Right forelimb (tissue), 1 donor: ENCODE data around the gene SNAI3.

ENCODE experiments used
- DNase-seq: peaks from one replicate; pipeline ENCODE4 v3.0.0-alpha.2; 2018

The SNAI3 gene

GRCh38 chr16:88703486-88704309, 17.4 kb upstream of the SNAI3 start:
- no peak for DNase-seq

GRCh38 chr16:88702371-88703210, 16.3 kb upstream of the SNAI3 start:
- no peak for DNase-seq

DNA sequence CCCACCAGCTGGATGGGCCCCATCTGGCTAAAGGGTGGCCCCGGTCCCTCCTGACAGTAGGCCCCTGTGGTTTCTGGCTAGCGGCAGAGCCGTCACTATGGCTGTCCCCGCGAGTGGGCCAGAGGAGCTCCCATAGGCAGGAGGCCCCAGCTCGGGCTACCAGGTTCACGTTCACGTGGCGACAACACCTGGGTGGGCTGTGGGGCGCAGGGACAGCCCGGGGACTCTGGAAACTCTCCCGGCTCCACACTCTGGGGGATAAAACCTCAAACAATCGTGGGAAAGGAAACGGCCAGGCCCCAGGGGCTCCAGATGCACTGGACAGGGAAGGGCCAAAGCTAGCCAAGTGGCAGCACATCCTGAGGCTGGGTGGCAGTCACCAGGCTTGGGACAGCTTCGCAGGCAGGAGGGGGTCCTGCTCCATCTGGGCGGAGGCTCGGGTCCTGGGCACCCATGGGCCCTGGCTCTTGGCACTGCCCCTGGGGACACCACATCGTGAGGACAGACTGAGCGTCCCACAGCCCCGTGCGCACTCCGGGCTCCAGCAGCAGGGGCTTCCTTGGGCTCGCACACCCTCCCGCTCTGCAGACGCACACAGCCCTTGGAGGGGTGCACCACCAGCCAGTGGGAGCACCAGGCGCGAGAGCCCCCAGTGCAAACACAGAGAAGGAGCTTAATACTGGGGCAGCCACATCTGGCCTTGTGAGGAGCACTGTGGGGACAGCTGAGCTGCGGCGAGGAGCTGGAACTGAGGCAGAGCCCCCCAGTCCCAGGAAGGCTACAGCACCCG, 15.5 kb upstream of the SNAI3 start:
- no peak for DNase-seq

DNA sequence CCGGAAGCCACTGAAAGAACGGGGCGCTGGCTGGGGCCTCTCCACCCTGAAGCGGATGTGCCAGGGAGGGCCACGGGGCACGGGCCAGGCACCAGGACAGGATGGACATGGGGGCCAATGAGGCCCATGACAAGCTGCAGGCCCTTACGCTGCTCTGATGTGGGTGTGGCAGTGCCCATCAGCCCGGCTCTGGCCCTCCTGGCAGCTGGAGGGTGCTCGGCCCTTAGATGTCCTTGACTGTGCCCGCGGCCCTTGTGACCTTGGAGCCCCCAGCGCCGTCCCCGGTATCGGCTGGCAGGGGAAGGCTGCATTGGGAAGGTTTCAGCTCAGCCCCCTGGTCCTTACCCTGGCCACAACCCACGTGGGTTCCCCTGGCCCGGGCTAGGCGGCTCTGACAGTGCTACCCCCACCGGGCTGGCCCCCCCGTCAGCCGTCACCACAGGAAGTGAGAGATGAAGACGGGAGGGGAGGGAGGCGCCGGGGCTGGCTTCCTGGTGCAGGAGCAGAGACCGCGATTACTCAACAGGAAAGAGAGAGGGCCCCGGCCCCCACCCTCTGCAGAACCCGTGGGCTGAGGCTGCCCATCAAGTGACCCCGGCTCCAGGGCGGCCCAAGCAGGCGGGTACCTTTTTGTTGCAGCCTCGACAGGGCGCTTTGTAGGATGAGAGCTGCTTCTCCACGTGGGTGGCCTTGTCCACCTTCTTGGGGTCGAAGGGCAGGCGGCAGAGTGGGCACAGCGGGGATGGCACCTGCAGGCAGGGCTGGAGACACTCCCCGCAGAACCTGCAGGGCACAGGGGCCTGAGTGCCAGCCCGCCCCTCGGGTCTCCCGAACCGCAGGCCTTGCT, 14.6 kb upstream of the SNAI3 start:
- DNase-seq: peak; percentile 58

- no peak for DNase-seq
These were observed 14.0 kb upstream of the SNAI3 start for GRCh38 chr16:88700322-88700635.

DNA sequence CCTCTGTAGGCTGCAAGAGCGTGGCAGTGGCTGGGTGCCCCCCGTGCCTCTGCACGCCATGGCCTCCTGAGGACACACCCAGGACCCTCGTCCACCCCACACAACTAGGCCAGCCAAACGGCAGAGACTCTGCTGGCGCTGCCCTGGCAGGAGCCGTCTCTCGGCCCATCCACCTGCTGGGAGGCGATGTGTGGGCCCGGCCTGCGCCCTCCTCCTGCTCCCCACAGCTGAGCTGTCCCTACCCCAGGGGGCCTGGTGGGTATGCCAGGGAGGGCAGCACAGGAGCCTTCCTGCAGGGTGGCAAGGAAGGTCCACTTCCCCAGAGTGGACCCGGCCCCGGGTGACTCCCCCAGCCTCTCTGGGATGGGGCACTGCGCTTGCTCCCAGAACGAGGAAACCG, 12.9 kb upstream of the SNAI3 start:
- DNase-seq: no peak

DNA sequence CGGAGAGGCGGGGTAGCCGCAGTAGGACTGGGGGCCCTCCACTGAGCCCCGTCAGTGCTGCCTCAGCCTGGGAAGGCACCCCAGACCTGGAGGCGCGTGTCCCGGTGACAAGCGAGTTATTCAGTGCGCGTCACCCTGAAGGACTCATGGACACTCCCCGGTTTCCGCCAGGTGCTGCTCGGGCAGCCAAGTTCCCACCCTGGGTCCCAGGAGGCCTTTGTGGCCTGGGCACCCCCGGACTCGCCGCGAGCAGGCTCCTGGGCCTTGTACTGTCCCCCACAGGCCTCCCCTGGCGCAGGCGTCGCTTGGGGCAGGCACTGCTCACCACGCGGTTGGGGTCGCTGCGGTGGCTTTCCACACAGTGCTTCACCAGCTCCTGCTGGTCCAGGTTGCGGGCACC, 12.3 kb upstream of the SNAI3 start:
- DNase-seq: no peak

- no peak for DNase-seq
These were observed 11.7 kb upstream of the SNAI3 start for GRCh38 chr16:88697831-88698615.

DNA sequence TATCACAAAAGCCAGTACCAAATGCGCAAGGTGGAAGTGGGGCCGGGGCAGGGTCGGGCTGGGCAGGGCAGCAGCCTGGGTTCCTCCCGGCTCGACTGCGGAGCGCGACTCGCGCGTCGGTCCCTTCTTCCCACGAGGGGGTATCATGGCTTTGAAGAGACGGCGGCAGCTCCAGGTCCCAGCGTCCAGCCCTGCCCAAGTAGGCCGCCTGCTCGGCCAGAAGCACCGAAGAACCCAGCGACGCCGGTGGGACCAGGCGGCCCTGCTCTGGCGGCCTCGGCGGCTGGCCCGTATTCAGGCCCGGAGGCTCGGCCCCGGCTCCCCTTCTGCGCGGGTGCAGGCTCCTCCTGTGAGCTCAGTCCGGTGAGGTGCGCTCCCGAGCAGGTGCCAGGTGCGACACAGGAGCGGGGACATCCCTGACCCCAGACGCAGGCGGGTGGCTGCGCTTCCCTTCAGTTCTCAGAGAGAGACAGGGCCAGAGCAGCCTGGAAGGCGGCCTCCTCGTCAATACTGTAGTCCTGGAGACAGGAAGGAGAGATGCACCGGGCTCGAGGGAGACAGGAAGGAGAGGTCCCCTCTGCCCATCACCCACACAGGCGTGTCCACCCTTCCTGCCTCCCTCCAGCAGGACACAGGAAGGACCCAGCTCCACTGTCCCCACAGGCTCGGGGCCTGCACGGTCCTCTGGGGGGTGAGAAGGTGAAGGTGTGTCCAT, 11.0 kb upstream of the SNAI3 start:
- no peak for DNase-seq

GRCh38 chr16:88696441-88696840, 10.1 kb upstream of the SNAI3 start:
- no peak for DNase-seq

DNA sequence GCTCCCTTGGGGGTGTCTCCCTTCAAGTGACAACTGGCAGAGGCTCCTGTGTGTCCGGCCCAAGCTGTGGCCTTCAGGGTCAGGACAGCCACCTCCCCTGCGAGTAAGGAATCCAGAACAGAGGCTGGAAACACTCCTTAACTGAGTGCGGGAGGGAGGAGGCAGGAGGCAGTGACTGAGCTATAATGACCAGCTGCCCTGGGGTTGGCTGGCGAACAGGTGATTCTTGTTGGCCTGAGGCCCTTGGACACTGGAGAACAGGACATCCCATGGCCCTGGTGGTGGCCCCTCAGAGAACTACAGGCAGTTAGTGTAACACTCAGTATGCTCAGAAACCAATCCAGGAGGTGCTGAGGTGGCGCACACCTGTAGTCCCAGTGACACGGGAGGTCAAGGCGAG, 9.4 kb upstream of the SNAI3 start:
- DNase-seq: no peak

DNA sequence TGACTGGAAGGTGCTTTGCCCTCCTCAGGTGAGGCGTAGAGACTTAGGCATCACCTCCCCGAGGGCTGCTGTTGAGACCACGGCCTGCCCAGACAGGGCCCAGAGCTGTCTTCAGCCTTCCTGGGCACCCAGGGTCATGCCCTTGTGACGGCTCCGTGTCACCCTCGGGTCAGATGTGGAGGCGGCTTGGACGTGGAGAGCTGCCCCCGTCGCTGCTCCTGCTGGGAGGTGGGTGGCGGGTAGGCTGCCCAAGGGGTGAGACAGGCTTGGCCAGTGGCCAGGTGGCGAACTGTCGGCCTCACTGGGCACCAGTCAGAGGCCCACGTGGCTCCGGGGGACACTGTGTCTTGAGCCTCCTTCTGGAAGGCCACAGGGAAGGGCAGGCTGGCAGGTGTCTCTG, 8.9 kb upstream of the SNAI3 start:
- no peak for DNase-seq

DNA sequence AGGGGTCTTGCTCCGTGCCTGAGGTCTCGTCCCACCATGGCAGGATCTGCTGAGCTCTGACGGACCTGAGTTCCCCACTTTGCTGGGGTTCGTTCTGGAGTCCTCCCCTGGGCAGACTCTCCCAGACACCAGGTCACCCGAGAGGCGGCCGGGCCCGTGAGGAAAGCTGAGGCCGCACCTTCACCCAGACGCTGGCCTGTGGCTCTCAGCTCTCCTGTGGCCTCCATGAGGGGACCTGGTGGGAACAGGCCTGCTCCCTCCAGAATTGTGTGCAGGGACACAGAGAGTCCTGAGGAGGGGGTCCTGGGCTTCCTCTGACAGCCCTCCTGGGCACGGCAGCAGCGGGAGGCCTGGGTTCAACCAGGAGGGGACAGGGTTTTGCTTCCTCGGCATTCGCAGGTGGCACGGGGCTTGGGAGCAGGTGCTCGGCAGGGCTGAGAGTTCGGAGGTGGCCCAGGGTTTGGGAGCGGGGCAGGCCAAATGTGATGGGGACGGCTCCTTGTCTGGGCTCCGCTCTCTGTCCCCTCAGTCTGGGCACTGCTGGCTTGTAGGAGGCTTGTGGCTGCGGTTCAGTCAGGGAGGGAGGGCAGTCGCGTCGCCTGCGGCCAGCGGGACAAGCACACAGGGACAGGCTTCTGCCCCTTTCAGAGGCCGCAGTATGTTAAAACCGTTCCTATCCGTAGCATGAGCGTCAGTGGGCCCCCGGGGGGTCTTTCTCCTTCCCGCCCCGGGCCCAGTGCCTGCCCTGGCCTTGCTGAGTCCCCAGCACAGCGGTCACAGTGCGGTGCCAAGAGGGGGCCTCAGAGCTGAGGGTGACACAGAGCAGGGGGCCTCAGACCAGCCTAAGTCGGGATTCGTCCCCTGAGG, 8.1 kb upstream of the SNAI3 start:
- DNase-seq: no peak

DNA sequence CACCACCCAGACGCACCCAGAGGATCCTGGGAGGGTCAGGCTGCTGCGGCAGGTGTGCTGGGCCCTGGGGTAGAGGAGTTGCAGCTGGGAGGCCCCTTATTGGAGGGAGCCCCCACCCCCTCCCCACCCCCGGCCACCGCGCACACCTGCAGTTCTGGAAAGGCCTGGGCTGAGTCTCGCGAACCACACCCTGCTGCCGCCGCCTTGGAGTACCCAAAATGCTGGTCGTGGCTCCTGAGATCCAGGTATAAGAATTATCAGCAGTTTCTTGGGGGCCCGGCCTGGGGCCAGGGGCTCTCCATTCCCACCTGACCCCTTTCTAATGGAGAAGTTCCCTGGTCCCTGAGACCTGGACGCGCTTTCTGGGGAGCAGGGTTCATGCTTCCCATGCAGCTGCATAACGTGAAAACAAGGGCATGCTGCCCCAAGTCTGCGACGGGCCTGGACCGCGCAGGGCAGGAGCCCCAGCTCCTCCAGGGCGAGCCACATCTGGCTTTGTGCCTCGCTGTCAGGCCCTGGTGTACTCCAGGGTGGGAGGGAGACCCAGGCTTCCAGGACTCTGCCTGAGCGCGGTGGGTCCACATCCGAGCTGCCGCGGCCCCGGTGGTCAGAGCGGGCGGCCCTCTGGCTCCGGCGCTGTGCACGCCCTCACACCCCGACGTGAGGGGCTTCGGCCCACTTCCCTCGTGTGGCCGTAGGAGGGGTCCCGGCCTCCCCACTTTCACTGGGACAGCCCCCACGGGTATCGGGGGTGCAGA, 7.3 kb upstream of the SNAI3 start:
- DNase-seq: no peak

DNA sequence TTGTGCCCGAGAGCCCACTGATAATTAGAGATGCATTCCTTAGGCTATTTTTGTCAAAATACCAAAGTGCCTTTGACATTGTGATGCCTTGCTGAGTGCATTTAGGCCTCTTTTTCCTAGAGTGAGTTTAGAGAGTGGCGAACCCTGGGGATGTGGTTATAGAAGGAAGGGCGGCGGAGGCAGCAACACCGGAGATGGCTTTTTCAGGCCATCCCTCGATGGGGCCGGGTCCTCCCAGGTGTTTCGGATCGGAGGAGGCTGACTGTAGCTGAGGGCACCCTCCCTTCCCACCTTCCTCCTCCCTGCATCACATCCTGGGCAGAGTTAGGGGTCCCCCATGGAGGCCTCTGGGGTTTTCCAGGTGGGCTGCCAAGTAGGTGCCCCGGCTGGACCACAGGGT, 6.6 kb upstream of the SNAI3 start:
- DNase-seq: no peak

GRCh38 chr16:88691924-88692560, 5.7 kb upstream of the SNAI3 start:
- no peak for DNase-seq

DNA sequence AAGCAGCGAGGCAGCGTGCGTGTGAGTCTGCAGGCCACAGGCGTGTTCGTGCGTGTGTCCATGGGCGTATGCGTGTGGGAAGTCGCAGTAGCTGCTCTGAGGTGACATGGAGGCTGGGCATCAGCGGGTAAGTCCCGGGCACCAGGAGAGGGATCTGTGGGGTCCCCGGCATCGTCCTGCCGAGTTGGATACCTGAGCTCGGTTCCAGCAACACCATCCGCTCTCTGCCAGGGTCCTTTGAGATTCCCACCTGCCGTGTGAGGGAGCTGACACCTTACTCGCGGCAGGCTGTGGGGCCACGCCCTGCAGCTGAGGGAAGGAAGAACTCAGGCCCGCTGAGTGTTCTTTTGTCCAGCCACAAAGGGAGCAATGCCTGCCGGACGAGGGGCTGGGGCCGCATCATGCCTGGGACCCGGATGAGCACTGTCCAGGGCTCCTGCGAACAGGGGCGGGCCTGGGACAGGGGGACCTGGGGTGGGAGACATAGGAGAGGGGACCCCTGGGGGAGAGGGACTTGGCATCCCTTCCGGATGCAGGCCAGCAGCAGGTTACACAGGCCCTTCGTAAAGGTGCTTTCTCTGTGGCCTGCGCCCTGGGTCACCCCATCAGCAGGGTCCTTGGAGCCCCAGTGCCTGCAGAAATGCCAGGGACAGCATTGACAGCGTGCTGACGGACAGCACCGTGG, 5.0 kb upstream of the SNAI3 start:
- DNase-seq: no peak
